ENCODE measurements around the gene FHAD1.

- TF ChIP-seq CTCF (IDR thresholded peaks at IDR 0.05) (no peak), POLR2A (IDR thresholded peaks at IDR 0.05) (no peak)
These were observed 9.6 kb downstream of the FHAD1 start for GRCh38 chr1:15256584-15256983.

Data from right lobe of liver (tissue), 4 donors.